Astrocyte of the spinal cord (primary cell): ENCODE results near the gene C10orf90.
A peak's percentile ranks its signal among the peaks of the same experiment; 100 is the strongest.

Experiments used
- DNase-seq: peaks from one replicate; pipeline ENCODE4 v3.0.0; 2011; ENCODE audit warnings: low read depth, low spot score
- H3K4me3 ChIP-seq: 2 replicates; pipeline ENCODE4 v1.5.1; 2011; ENCODE audit warnings: low read depth, mild to moderate bottlenecking, low read length, moderate library complexity
- CTCF ChIP-seq: IDR thresholded peaks from 2 replicates; pipeline ENCODE4 v1.5.1; 2012; ENCODE audit warnings: low read depth, mild to moderate bottlenecking, low read length, inconsistent platforms
- in situ Hi-C: cut with HindIII; loops from 2 replicates; pipeline ENCODE4 v1.10.0; 2017; ENCODE audit warnings: low sequenced_read_pairs

Gene C10orf90

GRCh38 chr10:126376956-126377355 is 293.5 kb downstream of the C10orf90 start:
- DNase-seq, result peak; percentile 56
- in situ Hi-C loops, result no loop called here
- TF ChIP-seq CTCF, result no peak

GRCh38 chr10:126375926-126376554 is 294.5 kb downstream of the C10orf90 start:
- in situ Hi-C loops, result no loop called here
- DNase-seq, result no peak
- TF ChIP-seq CTCF, result no peak
- H3K4me3 ChIP-seq, result no peak overlapping the region

More at GRCh38 chr10:126376956-126377355, 293.5 kb downstream of the C10orf90 start:
- no peak overlapping the region for H3K4me3 ChIP-seq

- TF ChIP-seq CTCF, result no peak
- H3K4me3 ChIP-seq, result no peak overlapping the region
- no peak for DNase-seq
- in situ Hi-C loops, result no loop called here
These were observed 295.2 kb downstream of the C10orf90 start for GRCh38 chr10:126375299-126375698.
